Activated CD4-positive, alpha-beta T cell treated with anti-CD3 and anti-CD28 coated beads for 36 hours (primary cell): ENCODE data around the gene CCDC69. TPM values are rescaled to one million over a fixed set of nuclear protein-coding genes. Genes with fewer than 3 reads are reported as not detected.
"Not testable (repeated sequence)": the region's sequence is repeated elsewhere in the genome, so short reads cannot be mapped to it uniquely, and the experiment has no call there.

Experiments
- ATAC-seq: fragments of 200-7000 bp; cut with Tn5 transposase; one replicate; pipeline ENCODE4 v1.10.0; 2021; ENCODE audit warnings: mild to moderate bottlenecking, moderate library complexity
- CTCF ChIA-PET: fragments of 350-600 bp; sonication (Branson Sonifier 250); formaldehyde crosslinking; loops from one replicate; lab custom pipeline; 2021; ENCODE audit warnings: antibody characterized with exemption; lab: Charles Lee
- POLR2A ChIA-PET: fragments of 350-600 bp; sonication (Branson Sonifier 250); formaldehyde crosslinking; loops from one replicate; lab custom pipeline; 2021; ENCODE audit warnings: antibody characterized with exemption, inconsistent platforms; lab: Charles Lee
- DNase-seq: peaks from one replicate; pipeline ENCODE4 v3.0.0-alpha.2; 2020
- H3K27ac Mint-ChIP-seq: one replicate; pipeline ENCODE4 v1.8.0; 2021; ENCODE audit warnings: mixed read lengths
- H3K27me3 Mint-ChIP-seq: one replicate; pipeline ENCODE4 v1.8.0; 2021; ENCODE audit warnings: mixed read lengths
- H3K36me3 Mint-ChIP-seq: one replicate; pipeline ENCODE4 v1.8.0; 2021; ENCODE audit warnings: low read depth, mixed read lengths
- H3K4me1 Mint-ChIP-seq: one replicate; pipeline ENCODE4 v1.8.0; 2021; ENCODE audit warnings: mixed read lengths
- H3K4me3 Mint-ChIP-seq: one replicate; pipeline ENCODE4 v1.8.0; 2021; ENCODE audit warnings: mild to moderate bottlenecking, moderate library complexity, mixed read lengths
- H3K9me3 Mint-ChIP-seq: one replicate; pipeline ENCODE4 v1.8.0; 2021; ENCODE audit warnings: low read depth, mixed read lengths
- intact Hi-C, 2 experiments: fragments of 100-400 bp; cut with DNase I in 1 of 2; cut with micrococcal nuclease in 1 of 2; formaldehyde crosslinking; loops; one replicate each; pipeline versions ENCODE4 v1.14.2 to v1.15.1; 2022 to 2024; cut with DNase I, micrococcal nuclease
- total RNA-seq, 2 experiments: library from RNA; stranded (reverse); gene quantifications; one replicate each; pipeline ENCODE4 v1.2.3, GENCODE V29; 2021

CCDC69 gene
- total RNA-seq, 2 experiments from 2014 or later, result 24.8 to 26.9 TPM

DNA sequence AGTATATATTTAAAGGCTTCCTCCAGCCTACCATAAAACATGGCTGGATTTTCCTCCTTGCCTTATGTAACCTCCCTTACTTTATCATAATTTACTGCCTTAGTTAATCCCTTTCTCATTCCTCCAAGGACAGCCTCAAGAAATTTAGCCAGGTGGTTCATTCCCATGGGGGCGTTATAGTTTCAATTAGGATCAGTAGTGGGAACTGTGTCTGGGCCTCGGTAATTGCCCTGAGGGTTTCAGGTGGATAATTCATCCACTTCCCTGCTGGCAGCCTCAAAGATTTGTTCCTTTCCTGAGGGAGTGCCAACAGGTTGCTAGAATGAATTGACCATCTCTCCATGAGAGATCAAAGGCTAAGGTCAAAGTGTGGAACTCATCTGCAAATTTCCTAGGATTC, 24.8 kb upstream of the CCDC69 start:
- H3K36me3 Mint-ChIP-seq, result no peaks in the 10 kb centered on the region
- intact Hi-C loops, result loop anchor here in 1 of 2 experiments (5.0 kb wide), 1 partner anchor 771 kb away; no protein-coding TSS in a partner anchor
- peaks cover 39% of the 10 kb centered on the region for H3K4me1 Mint-ChIP-seq
- no peak overlapping the region for H3K27ac Mint-ChIP-seq
- CTCF ChIA-PET, result interaction anchor here (0.7 to 1.2 kb wide), 2 partner anchors 34 to 133 kb away, joined by 3 read pairs; no protein-coding TSS in a partner anchor
- POLR2A ChIA-PET, result no interaction called here
- H3K4me3 Mint-ChIP-seq, result no peak overlapping the region
- no peak for ATAC-seq
- no peaks in the 10 kb centered on the region for H3K9me3 Mint-ChIP-seq
- H3K27me3 Mint-ChIP-seq, result no peaks in the 10 kb centered on the region
- DNase-seq, result no peak

DNA sequence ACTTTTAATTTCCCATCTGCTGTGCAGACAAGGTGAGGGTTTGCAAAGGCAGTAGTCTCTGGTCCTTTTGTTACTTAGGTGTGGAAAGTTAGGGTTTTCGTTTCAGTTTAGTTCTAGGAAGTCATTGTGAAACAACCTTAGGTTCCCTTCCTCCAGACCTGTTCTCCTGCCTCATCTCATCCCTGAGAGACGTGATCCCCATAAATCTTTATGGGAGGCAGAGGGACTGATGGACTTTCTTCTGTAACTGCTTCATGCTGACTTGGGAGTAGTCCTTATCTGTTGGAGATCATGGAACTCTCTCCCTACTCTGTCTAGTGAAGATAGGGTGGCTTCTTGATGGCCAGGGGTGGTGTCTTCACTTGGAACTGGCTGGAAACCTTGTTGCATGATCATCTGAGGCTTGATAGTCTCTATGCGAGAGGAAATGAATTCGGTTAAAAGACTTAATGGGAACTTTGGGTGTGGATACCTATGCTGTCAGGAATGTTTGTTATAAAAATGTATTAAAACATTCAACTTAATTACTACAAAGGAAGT, 21.9 kb upstream of the CCDC69 start:
- DNase-seq (no peak), ATAC-seq (no peak)
- POLR2A ChIA-PET, result no interaction called here
- intact Hi-C loops, result loop anchor here in 1 of 2 experiments (5.0 kb wide), 1 partner anchor 768 kb away; no protein-coding TSS in a partner anchor
- no peaks in the 10 kb centered on the region for H3K9me3 Mint-ChIP-seq
- no peak overlapping the region for H3K4me3 Mint-ChIP-seq
- CTCF ChIA-PET, result no interaction called here
- H3K36me3 Mint-ChIP-seq, result no peaks in the 10 kb centered on the region
- H3K4me1 Mint-ChIP-seq, result peaks cover 31% of the 10 kb centered on the region
- H3K27ac Mint-ChIP-seq, result no peak overlapping the region
- H3K27me3 Mint-ChIP-seq, result no peaks in the 10 kb centered on the region

DNA sequence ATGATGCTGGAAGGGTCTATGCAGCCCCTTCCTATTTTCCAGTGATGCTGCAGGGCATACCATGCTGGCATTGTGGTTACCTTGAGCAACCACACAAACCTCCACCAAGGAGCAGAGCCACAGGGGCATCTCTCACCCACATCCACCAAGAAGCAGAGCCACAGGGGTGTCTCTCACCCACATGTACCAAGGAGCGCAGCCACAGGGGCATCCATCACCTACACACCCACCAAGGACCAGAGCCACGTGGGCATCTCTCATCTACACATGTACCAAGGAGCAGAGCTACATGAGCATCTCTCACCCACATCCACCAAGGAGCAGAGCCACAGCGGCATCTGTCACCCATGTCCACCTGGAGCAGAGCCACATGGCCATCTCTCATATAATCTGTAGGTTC, 20.3 kb upstream of the CCDC69 start:
- ChIA-PET CTCF (no interaction called here), POLR2A (no interaction called here)
- DNase-seq, result no peak
- Mint-ChIP-seq H3K27ac (peak overlapping the region; percentile 10), H3K4me3 (no peak overlapping the region), H3K9me3 (no peaks in the 10 kb centered on the region), H3K4me1 (peaks cover 29% of the 10 kb centered on the region), H3K27me3 (no peaks in the 10 kb centered on the region), H3K36me3 (no peaks in the 10 kb centered on the region)
- peak; percentile 10 for ATAC-seq
- intact Hi-C loops, result no loop called here

- Mint-ChIP-seq H3K4me1 (peaks cover 30% of the 10 kb centered on the region), H3K36me3 (no peaks in the 10 kb centered on the region), H3K27ac (peak overlapping the region; percentile 10), H3K27me3 (no peaks in the 10 kb centered on the region), H3K4me3 (no peak overlapping the region), H3K9me3 (no peaks in the 10 kb centered on the region)
- ChIA-PET POLR2A (no interaction called here), CTCF (interaction anchor here (0.5 to 1.1 kb wide), 2 partner anchors 114 to 128 kb away, joined by 3 read pairs; no protein-coding TSS in a partner anchor)
- intact Hi-C loops, result no loop called here
- DNase-seq (peak; percentile 67), ATAC-seq (peak; percentile 80)
Observed at GRCh38 chr5:151243564-151243963, 19.7 kb upstream of the CCDC69 start.

DNA sequence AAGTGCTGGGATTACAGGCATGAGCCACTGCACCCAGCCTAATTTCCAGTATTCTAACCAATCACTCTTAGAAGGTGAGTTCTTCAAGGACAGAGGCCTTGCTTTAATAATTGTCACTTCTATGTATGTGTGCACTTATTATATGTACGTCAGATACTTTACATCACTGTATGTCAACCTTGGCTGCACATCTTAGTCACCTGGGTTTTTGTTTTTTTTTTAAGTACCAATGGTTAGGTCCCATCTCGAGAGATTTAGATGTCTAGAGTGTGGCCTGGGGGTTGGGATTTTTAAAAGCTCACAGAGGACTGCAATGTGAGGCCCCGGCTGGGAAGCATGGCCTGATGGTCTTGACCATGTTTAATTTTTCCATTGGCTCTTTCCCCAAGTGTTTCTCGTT, 19.2 kb upstream of the CCDC69 start:
- ChIA-PET POLR2A (no interaction called here), CTCF (interaction anchor here (0.5 to 3.7 kb wide), 5 partner anchors 14 to 128 kb away, joined by 3 to 20 read pairs (median 3); partner anchors contain the start of gene CCDC69)
- no peaks in the 10 kb centered on the region for H3K36me3 Mint-ChIP-seq
- no peak overlapping the region for H3K4me3 Mint-ChIP-seq
- intact Hi-C loops, result no loop called here
- no peaks in the 10 kb centered on the region for H3K27me3 Mint-ChIP-seq
- no peaks in the 10 kb centered on the region for H3K9me3 Mint-ChIP-seq
- ATAC-seq (no peak), DNase-seq (no peak)
- H3K4me1 Mint-ChIP-seq, result peaks cover 30% of the 10 kb centered on the region
- H3K27ac Mint-ChIP-seq, result no peak overlapping the region

GRCh38 chr5:151240924-151241635, 17.2 kb upstream of the CCDC69 start:
- intact Hi-C loops, result no loop called here
- no peak overlapping the region for H3K4me3 Mint-ChIP-seq
- CTCF ChIA-PET, result interaction anchor here (0.5 to 5.3 kb wide), 18 partner anchors 9 to 846 kb away, joined by 3 to 42 read pairs (median 4); partner anchors contain the start of genes CCDC69 and GM2A
- H3K27ac Mint-ChIP-seq, result no peak overlapping the region
- H3K27me3 Mint-ChIP-seq, result no peaks in the 10 kb centered on the region
- no peaks in the 10 kb centered on the region for H3K36me3 Mint-ChIP-seq
- POLR2A ChIA-PET, result no interaction called here
- ATAC-seq (no peak), DNase-seq (no peak)
- no peaks in the 10 kb centered on the region for H3K9me3 Mint-ChIP-seq
- peaks cover 30% of the 10 kb centered on the region for H3K4me1 Mint-ChIP-seq

- DNase-seq, ATAC-seq, H3K9me3 Mint-ChIP-seq, H3K27ac Mint-ChIP-seq, H3K4me3 Mint-ChIP-seq, H3K27me3 Mint-ChIP-seq, H3K36me3 Mint-ChIP-seq, POLR2A ChIA-PET, intact Hi-C loops: not testable (repeated sequence)
- CTCF ChIA-PET, result interaction anchor here (0.6 to 5.3 kb wide), 11 partner anchors 11 to 845 kb away, joined by 3 to 42 read pairs (median 5); partner anchors contain the start of genes CCDC69 and GM2A
- peaks cover 23% of the 10 kb centered on the region for H3K4me1 Mint-ChIP-seq
Observed at GRCh38 chr5:151240268-151240835, 16.5 kb upstream of the CCDC69 start.

DNA sequence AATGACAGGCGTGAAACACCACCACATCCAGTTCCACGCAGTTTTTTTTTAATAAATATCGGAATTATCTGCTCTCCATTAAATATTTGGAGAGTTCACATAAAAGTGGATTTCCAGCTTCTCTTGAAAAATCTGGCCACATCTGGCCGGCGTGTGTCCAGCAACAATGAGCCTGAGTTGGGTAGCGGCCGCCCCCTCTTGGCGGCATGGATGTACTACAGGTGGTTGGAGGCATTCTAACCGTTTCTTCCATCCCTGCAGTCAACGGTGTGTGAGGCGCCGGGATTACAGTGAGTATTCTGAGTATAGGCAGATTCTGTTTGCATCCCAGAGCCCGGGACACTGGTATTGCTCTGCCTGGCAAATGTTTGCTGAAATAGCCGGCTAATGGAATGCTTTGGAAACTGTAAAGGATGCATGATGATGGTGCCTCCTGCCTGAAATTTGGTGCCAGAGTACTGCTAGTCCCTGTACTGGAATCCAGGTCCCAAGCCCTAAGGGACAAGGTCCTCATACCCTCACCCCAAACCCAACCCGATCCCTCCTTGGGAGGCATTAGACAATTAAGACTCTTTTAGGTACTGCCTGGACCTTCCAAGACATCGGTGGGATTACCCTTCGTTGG, 15.5 kb upstream of the CCDC69 start:
- Mint-ChIP-seq H3K9me3 (no peaks in the 10 kb centered on the region), H3K4me1 (peaks cover 29% of the 10 kb centered on the region), H3K36me3 (no peaks in the 10 kb centered on the region), H3K27ac (no peak overlapping the region), H3K4me3 (no peak overlapping the region), H3K27me3 (no peaks in the 10 kb centered on the region)
- peak; percentile 71 for ATAC-seq
- peak; percentile 82 for DNase-seq
- ChIA-PET CTCF (interaction anchor here (0.6 to 6.1 kb wide), 24 partner anchors 8 to 124 kb away, joined by 3 to 50 read pairs (median 6); partner anchors contain the start of genes CCDC69 and GM2A), POLR2A (no interaction called here)
- intact Hi-C loops, result loop anchor here (1.0 to 2.0 kb wide), 4 partner anchors 15 to 113 kb away; partner anchors contain the start of gene CCDC69 (in 1 of the 2)

DNA sequence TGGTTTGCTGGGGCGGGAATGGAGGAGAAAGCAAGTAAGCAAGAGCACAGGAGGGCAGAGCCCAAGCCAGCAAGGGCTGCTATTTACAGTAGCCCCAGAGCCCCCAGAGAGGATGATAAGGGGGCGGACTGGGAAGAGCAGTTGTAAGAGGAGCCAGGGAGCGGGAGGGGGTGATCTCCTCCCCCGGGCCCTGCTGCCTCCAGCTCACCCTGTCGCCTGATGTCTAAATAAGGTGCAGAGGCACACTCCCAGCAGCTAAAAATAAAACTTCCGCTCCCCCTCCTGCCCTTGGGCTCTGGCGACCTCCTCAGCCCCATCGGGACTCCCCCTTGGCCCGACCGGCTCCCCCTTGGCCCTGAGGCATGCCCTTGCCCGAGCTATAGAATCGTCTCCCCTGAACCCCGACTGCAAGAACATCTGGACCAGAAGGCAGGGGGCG, 14.4 kb upstream of the CCDC69 start:
- H3K27me3 Mint-ChIP-seq, result no peaks in the 10 kb centered on the region
- H3K9me3 Mint-ChIP-seq, result no peaks in the 10 kb centered on the region
- ChIA-PET CTCF (interaction anchor here (0.6 to 6.1 kb wide), 23 partner anchors 9 to 127 kb away, joined by 3 to 50 read pairs (median 6); partner anchors contain the start of genes CCDC69 and GM2A), POLR2A (interaction anchor here (0.6 kb wide), 1 partner anchor 14 kb away, joined by 3 read pairs; no protein-coding TSS in a partner anchor)
- intact Hi-C loops, result loop anchor here (2.0 kb wide), 2 partner anchors 14 to 26 kb away; partner anchors contain the start of gene CCDC69 (in 1 of the 2)
- DNase-seq, result no peak
- H3K4me3 Mint-ChIP-seq, result no peak overlapping the region
- H3K36me3 Mint-ChIP-seq, result no peaks in the 10 kb centered on the region
- H3K4me1 Mint-ChIP-seq, result peaks cover 24% of the 10 kb centered on the region
- ATAC-seq, result no peak
- no peak overlapping the region for H3K27ac Mint-ChIP-seq

GRCh38 chr5:151237685-151238084, 13.8 kb upstream of the CCDC69 start:
- CTCF ChIA-PET, result interaction anchor here (0.6 to 6.1 kb wide), 15 partner anchors 9 to 126 kb away, joined by 3 to 50 read pairs (median 7); partner anchors contain the start of genes CCDC69 and GM2A
- H3K9me3 Mint-ChIP-seq, result no peaks in the 10 kb centered on the region
- H3K27me3 Mint-ChIP-seq, result no peaks in the 10 kb centered on the region
- intact Hi-C loops, result loop anchor here (2.0 kb wide), 2 partner anchors 13 to 25 kb away; partner anchors contain the start of gene CCDC69 (in 1 of the 2)
- DNase-seq (no peak), ATAC-seq (no peak)
- H3K27ac Mint-ChIP-seq, result no peak overlapping the region
- POLR2A ChIA-PET, result interaction anchor here (0.6 kb wide), 1 partner anchor 15 kb away, joined by 3 read pairs; no protein-coding TSS in a partner anchor
- H3K36me3 Mint-ChIP-seq, result no peaks in the 10 kb centered on the region
- H3K4me1 Mint-ChIP-seq, result peaks cover 19% of the 10 kb centered on the region
- no peak overlapping the region for H3K4me3 Mint-ChIP-seq
